PC-9 (cell line): ENCODE data around the gene HMBS. TPM values are rescaled to one million over a fixed set of nuclear protein-coding genes. Genes with fewer than 3 reads are reported as not detected.
A peak's percentile ranks its signal among the peaks of the same experiment; 100 is the strongest.

Experiments used
- BruUV-seq: library from RNA; stranded (reverse); fragments of 400-500 nt; replicated peaks from 2 replicates; lab custom pipeline; 2021; lab: Mats Ljungman, UMichigan
- CTCF ChIA-PET: fragments of 300-600 bp; sonication (Branson Sonifier 250); formaldehyde crosslinking; loops from one replicate; lab custom pipeline; 2022; ENCODE audit warnings: antibody characterized with exemption; lab: Charles Lee
- POLR2A ChIA-PET: fragments of 300-600 bp; sonication (Branson Sonifier 250); formaldehyde crosslinking; loops from one replicate; lab custom pipeline; 2022; ENCODE audit warnings: antibody characterized with exemption; ENCODE audit not compliant: unreplicated experiment; lab: Charles Lee
- DNase-seq, 2 experiments: peaks; one replicate each; pipeline versions ENCODE4 v3.0.0 to v3.0.0-alpha.2; 2015 to 2022; ENCODE audit warnings: mixed read lengths in 1 of 2
- H2AFZ ChIP-seq: fragments of 200-600 bp; sonication (generic); 2 replicates; pipeline ENCODE4 v1.8.1; 2017; ENCODE audit warnings: antibody characterized with exemption
- H3F3A ChIP-seq: fragments of 200-600 bp; sonication (generic); 2 replicates; pipeline ENCODE4 v1.8.1; 2017; ENCODE audit warnings: antibody characterized with exemption, mild to moderate bottlenecking, low read depth; ENCODE audit not compliant: insufficient read depth
- H3K27ac ChIP-seq: fragments of 200-600 bp; sonication (generic); 2 replicates; pipeline ENCODE4 v1.6.1; 2016; ENCODE audit warnings: mixed run types
- H3K27me3 ChIP-seq: fragments of 200-600 bp; sonication (generic); 2 replicates; pipeline ENCODE4 v1.6.1; 2016; ENCODE audit warnings: low read depth, mixed run types; ENCODE audit not compliant: insufficient read depth
- H3K36me3 ChIP-seq: fragments of 200-600 bp; sonication (generic); 2 replicates; pipeline ENCODE4 v1.6.1; 2016; ENCODE audit warnings: low read depth, mixed run types
- H3K4me1 ChIP-seq: fragments of 200-600 bp; sonication (generic); replicated peaks from 2 replicates; pipeline ENCODE4 v1.6.1; 2016; ENCODE audit warnings: mixed run types; ENCODE audit not compliant: insufficient read depth
- H3K4me2 ChIP-seq: fragments of 200-600 bp; sonication (generic); 2 replicates; pipeline ENCODE4 v1.6.1; 2017; ENCODE audit warnings: mixed run types
- H3K4me3 ChIP-seq: fragments of 200-600 bp; sonication (generic); 2 replicates; pipeline ENCODE4 v1.6.1; 2016; ENCODE audit warnings: mixed run types
- H3K79me2 ChIP-seq: fragments of 200-600 bp; sonication (generic); 2 replicates; pipeline ENCODE4 v1.6.1; 2017; ENCODE audit warnings: low read depth, mixed run types
- H3K9me2 ChIP-seq: fragments of 200-600 bp; sonication (generic); 2 replicates; pipeline ENCODE4 v1.8.1; 2017; ENCODE audit warnings: mild to moderate bottlenecking; ENCODE audit not compliant: insufficient read depth
- H3K9me3 ChIP-seq: fragments of 200-600 bp; sonication (generic); 2 replicates; pipeline ENCODE4 v1.8.1; 2016; ENCODE audit warnings: low read depth; ENCODE audit not compliant: insufficient read depth
- H4K20me1 ChIP-seq: fragments of 200-600 bp; sonication (generic); 2 replicates; pipeline ENCODE4 v1.8.1; 2017; ENCODE audit not compliant: insufficient read depth
- CTCF ChIP-seq: fragments of 200-600 bp; sonication (generic); conservative IDR thresholded peaks from 2 replicates; pipeline ENCODE4 v1.6.1; 2017; ENCODE audit warnings: mixed run types, antibody characterized with exemption, mild to moderate bottlenecking, moderate library complexity
- EZH2 ChIP-seq: fragments of 200-600 bp; sonication (generic); IDR thresholded peaks from 2 replicates; pipeline ENCODE4 v1.8.0; 2017; ENCODE audit warnings: antibody characterized with exemption, low read depth
- intact Hi-C: fragments of 100-400 bp; cut with micrococcal nuclease; formaldehyde crosslinking; loops from one replicate; pipeline ENCODE4 v1.10.0; 2022; ENCODE audit not compliant: unreplicated experiment
- total RNA-seq: library from RNA; stranded (reverse); gene quantifications from 2 replicates; pipeline ENCODE4 v1.2.3, GENCODE V29; 2021

HMBS gene
- total RNA-seq, 1 experiment from 2014 or later = 49.3 TPM

- Histone ChIP-seq H3K9me2 (no peaks in the 10 kb centered on the region), H3K79me2 (no peaks in the 10 kb centered on the region), H3F3A (peaks cover 26% of the 10 kb centered on the region; the same call in 1 of the 2 replicates), H3K4me3 (no peak overlapping the region), H3K9me3 (no peaks in the 10 kb centered on the region), H4K20me1 (no peaks in the 10 kb centered on the region), H3K36me3 (peaks cover 26% of the 10 kb centered on the region; the same call in 1 of the 2 replicates), H3K27me3 (no peaks in the 10 kb centered on the region), H3K4me1 (no peaks in the 10 kb centered on the region), H3K27ac (no peak overlapping the region), H3K4me2 (no peak overlapping the region), H2AFZ (no peak overlapping the region)
- no TSS peak for BruUV-seq
- ChIA-PET CTCF (no interaction called here), POLR2A (no interaction called here)
- TF ChIP-seq EZH2 (no peak), CTCF (no peak)
- intact Hi-C loops = no loop called here
- DNase-seq = no peak
Observed at GRCh38 chr11:119046489-119046888, 38.2 kb upstream of the HMBS start.

GRCh38 chr11:119047205-119047604, 37.5 kb upstream of the HMBS start:
- Histone ChIP-seq H3F3A (peaks cover 23% of the 10 kb centered on the region; the same call in 1 of the 2 replicates), H3K9me3 (no peaks in the 10 kb centered on the region), H3K4me2 (no peak overlapping the region), H2AFZ (no peak overlapping the region), H4K20me1 (no peaks in the 10 kb centered on the region), H3K36me3 (peaks cover 33% of the 10 kb centered on the region), H3K27ac (no peak overlapping the region), H3K79me2 (no peaks in the 10 kb centered on the region), H3K9me2 (no peaks in the 10 kb centered on the region), H3K4me1 (no peaks in the 10 kb centered on the region), H3K4me3 (no peak overlapping the region), H3K27me3 (no peaks in the 10 kb centered on the region)
- TF ChIP-seq CTCF = no peak
- no peak for TF ChIP-seq EZH2
- POLR2A ChIA-PET = no interaction called here
- intact Hi-C loops = no loop called here
- DNase-seq = peak in 1 of 2 experiments; percentile 12
- no TSS peak for BruUV-seq
- CTCF ChIA-PET = no interaction called here

GRCh38 chr11:119048644-119049043, 36.0 kb upstream of the HMBS start:
- Histone ChIP-seq H3K27ac (no peak overlapping the region), H3K4me2 (no peak overlapping the region), H3K27me3 (no peaks in the 10 kb centered on the region), H3K36me3 (peaks cover 45% of the 10 kb centered on the region), H3K9me3 (no peaks in the 10 kb centered on the region), H3K9me2 (no peaks in the 10 kb centered on the region), H2AFZ (no peak overlapping the region), H4K20me1 (no peaks in the 10 kb centered on the region), H3F3A (peaks cover 15% of the 10 kb centered on the region; the same call in 1 of the 2 replicates), H3K4me1 (no peaks in the 10 kb centered on the region), H3K79me2 (no peaks in the 10 kb centered on the region), H3K4me3 (no peak overlapping the region)
- ChIA-PET CTCF (no interaction called here), POLR2A (no interaction called here)
- TSS peak; percentile 9 for BruUV-seq
- TF ChIP-seq EZH2 (no peak), CTCF (no peak)
- no peak for DNase-seq
- intact Hi-C loops = no loop called here
